Activated naive CD4-positive, alpha-beta T cell (primary cell): ENCODE data around the gene ADGRL3.
"Not testable (repeated sequence)": the region's sequence is repeated elsewhere in the genome, so short reads cannot be mapped to it uniquely, and the experiment has no call there.

Experiments used
- DNase-seq, 4 experiments: peaks; one replicate each; lab custom pipeline; 2025; lab: John Stamatoyannopoulos, UW

ADGRL3 gene

DNA sequence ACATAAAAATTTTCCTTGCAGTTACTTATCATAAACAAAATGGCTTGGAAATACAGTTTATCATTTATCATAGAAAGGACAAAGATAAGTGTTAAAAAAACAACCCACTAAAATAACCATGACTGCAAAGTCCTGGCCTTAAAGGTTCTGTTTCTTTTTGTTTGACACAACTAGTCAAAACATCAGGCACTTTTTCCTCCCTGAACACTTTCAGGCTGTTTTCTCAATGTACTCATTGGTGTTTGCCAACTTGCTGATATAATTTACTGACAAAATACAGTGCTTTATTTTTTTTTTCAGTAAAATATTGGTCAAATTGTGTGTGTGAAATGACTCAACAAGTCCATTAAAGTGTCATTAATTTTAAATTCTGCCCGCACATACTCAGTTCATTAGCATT, 156.6 kb downstream of the ADGRL3 start:
- DNase-seq = no peak

DNA sequence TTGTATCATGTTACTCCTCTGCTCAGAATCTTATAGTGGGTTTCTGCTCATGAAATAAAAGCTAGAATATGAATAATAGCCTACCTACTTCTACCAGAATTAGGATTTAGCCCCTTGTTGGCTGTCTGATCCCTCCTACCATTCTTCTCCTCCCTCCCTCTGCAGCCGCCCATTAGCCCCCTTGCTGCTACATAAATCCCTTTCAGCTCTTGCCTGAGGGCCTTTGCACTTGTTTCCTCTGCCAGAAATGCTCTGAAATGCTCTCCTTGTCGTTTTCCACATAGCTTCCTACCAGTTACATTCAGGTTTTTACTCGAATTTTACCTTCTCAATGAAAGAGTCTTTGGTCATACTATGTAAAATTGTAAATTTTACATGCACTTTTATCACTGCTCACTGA, 159.2 kb downstream of the ADGRL3 start:
- DNase-seq = no peak

DNA sequence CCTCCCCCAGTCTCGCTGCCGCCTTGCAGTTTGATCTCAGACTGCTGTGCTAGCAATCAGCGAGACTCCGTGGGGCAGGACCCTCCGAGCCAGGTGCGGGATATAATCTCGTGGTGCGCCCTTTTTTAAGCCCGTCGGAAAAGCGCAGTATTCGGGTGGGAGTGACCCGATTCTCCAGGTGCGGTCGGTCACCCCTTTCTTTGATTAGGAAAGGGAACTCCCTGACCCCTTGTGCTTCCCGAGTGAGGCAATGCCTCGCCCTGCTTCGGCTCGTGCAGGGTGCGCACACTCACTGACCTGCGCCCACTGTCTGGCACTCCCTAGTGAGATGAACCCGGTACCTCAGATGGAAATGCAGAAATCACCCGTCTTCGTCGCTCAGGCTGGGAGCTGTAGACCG, 172.7 kb downstream of the ADGRL3 start:
- not testable (repeated sequence) for DNase-seq

DNA sequence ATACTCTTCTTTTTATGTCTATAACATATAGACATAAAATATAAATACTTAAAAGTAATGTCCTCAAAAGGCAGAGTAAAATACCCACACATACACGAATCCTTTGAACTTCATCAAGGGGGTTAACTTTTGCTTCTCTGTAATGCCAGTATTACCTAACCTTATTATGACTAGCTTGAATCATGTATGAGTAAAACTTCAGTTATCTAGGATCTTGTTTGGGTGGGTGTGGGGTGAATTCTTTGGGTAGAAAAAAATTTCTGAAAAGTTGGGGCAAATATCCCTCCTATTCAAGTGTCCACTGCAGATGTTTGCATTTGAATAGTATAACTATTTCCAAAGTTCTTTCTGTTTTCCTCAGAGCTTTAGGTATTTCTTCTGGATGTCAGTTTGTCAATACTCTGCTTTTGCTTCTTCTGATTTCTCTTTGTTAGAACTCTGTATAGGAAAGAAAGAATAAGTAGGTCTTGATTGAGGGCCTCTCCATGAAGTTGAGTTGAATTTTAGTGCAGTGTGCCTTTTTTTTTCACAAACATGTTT, 173.8 kb downstream of the ADGRL3 start:
- DNase-seq = no peak

DNA sequence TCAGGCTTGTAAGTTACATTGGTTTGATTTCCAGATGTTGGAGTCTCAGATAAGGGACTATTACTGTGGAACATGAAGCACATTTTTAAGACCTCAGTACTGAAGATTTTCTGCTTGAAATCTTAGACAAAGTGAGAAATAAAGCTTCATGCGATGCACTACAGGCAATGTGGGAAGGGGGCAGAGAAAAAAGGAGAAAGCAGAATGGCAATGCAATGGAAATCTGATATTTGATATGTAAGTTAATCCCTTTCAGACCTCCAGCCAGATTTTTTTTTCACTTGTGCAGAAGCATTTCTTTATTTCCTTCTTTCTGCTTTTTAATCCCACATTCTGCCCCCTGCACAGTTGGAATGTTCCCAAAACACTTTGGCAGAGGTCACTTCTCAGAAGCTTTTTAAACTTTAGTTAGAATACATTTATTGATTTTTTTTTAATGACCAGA, 174.3 kb downstream of the ADGRL3 start:
- DNase-seq = no peak

DNA sequence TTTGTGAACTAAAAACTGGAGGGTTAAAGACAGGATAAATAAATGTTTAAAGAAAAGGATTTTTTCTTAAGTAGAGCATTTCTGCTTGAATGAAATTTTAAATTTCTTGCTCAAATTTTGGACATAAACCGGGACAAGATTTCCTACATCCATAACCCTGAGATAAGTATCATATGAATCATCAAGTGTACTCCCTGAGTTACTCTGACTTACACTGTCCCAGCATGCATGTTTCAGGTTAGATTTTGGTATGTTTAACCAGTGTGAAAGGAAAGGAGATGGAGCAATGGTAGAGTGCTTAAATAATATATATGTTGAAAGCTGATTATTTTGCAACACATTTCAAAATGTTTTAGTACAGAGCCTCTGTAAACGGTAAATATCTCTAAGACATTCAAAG, 175.2 kb downstream of the ADGRL3 start:
- no peak for DNase-seq

DNA sequence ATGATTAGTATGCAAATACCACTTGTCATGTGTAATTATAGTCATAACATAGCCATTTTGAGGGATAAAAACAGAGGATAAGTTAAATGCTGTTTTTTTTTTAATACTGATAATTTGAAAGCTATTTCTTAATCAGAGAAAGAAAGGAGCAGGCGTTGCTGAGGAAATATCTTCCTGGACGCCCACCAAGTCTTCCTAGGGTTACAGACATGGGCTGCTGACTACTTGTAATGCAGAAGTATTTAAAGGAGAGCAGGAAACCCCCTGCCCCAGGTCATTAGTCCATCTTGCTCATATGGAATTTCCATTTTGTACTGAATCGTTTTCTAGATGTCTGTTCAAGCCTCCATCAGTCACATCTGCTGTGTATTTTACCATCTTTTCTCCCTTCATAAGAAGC, 176.2 kb downstream of the ADGRL3 start:
- no peak for DNase-seq

DNA sequence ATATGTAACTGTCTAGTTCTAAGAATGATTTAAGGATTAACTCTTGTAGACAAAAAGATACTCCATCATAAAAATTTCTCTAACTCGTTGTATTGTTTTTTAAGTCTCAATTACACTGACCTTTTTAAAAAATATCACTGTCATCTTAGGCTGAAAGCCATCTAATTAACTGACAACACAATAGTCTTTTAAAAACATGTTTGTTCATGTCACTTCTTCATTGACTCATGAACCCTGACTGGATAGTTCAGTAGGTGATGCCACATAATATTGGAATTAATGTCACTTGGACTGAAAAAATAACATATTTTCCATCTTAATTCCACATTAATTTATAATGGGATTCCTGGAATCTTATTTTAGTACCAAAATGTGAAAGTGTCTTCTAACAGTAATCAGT, 179.3 kb downstream of the ADGRL3 start:
- DNase-seq = no peak

DNA sequence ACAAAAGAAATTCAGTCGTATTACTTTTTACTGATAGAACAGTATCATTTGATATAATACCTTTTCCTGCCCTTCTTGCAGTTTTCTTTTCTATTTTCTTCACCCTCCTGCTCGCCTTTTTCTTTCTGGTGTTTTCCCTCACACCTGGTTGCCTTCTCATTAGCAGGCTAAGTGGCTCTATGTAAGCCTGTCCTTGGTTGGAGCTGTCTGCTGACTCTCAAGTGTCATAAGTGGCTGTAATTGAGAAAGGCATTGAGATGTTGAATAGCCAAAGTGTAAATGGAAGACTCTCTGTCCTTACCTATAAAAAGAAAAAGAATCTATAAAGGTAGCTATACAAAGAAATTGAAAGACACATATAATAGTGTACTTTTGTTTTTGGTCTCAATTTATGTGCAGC, 180.7 kb downstream of the ADGRL3 start:
- no peak for DNase-seq

DNA sequence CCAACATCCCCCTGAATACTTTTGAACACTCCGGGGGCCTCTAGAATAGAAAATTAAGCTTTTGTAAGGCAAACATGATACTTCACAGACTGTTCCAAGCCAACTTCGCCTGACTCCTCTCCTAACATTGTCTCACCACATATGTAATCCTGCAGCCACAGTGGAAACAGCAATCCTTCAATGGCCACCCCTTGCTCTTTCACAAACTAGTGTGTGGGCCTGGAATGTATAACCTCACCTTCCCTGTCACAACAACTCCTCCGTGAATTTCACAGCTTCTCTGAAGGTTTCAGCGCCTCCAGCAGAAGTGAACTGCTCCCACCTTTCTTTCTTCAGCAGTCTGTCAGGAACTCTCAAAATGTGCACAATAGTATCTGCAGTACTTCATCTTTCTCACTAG, 185.1 kb downstream of the ADGRL3 start:
- no peak for DNase-seq

DNA sequence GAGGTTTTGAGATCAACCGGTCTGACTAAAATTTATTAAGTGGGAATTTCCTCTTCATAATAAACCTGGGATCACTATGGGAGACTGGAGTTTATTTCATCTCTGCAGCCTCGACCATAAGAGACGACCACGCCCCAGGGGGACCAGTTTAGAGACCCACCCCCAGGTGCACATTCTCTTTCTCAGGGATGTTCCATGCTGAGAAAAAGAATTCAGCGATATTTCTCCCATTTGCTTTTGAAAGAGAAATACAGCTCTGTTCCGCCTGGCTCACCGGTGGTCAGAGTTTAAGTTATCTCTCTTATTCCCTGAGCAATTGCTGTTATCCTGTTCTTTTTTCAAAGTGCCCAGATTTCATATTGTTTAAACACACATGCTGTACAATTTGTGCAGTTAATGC, 187.2 kb downstream of the ADGRL3 start:
- not testable (repeated sequence) for DNase-seq

DNA sequence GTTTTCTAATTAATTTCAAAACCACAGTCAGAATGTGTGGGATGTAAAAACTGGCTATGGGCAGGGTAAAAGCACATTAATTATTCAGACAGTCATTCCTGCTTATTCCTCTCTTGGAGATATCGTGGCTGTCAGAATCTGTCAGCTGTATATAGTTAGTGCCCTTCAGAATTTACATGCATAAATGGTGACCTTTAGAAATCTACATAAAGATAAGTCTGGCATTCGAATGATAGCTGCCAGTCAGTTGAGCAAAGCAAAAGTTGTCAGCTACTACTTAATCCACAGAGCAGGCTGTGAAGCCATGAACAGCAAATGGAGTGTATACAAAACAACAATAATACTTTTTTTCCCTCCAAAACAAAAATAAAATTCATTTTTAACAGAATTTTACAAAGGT, 189.5 kb downstream of the ADGRL3 start:
- no peak for DNase-seq

DNA sequence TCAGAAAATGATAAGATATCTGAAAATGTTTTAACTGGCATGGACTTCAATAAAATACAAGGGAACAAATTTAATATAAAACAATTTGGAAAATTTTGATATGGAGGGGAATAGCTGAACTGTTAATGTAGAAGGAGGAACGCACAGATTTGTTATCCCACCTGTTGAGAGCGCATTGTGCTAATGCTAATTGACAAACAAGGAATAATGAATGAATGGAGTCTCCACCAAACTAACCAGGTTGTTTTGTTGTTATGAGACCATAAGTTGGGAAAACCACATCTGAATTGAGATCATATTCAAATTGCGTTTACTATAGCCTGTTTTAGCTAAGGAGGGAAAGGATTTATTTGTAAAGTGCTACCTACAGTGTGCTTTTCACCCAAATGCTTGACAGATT, 195.6 kb downstream of the ADGRL3 start:
- DNase-seq = no peak

DNA sequence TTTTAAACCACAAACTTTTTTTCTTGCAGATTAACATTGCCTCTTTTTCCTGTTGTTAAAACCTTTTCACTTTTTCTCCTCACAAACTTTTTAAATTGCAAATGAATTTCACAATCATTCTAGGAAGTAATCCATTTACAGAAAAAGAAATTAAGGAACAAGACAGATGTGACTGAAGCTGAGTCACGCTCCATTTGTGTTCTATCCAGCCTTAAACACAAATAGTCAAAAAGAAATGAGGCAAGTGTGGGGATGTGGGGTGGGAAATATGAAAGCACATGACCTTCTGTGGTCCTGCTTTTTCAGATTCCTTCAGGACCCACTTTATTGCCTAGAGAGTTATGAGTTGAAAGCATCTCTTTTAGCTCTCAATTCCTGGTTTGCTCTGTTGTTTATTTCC, 197.0 kb downstream of the ADGRL3 start:
- no peak for DNase-seq

DNA sequence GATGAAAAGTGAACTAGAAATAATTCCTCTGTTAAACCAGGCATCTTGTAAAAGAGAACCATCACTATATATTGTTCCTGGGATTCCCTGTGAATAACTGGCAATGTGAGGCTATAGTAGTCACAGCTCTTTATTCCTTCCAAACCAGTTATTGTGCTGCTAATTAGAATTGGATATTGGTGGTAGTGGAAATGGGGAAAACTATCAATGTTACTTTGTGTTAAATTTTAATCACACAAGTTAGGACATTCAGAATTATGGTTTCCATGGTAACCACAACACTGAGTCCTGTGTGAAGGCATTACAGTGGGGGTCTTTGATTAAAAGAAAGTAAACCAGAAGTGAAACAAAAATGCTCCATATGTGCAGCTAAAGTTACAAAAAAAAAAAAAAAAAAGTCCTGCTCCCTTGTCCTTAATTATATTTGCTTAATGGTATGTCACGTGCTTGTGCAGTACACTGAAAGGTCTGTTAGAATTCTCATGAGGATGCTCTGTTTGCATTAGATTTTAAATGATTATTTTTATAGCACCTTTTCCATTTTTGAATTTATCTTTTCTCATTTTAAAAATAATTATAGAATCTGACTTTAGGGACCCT, 200.4 kb downstream of the ADGRL3 start:
- no peak for DNase-seq

DNA sequence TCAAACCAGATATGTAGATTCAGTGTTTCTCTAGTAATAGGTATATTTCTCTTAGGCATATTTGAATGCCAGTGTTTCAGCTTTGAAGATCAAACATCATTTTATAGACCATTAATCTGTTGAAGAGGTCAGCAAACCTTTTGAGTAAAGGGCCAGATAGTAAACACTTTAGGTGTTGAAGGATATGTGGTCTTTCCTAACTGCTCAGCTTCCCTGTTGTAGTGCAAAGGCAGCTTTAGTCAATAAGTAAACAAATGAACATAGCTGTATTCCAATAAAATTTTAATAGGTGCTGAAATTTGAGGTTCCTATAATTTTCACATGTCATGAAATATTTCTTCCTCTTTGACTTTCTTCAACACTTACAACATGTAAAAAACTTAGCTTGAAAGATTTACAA, 201.6 kb downstream of the ADGRL3 start:
- DNase-seq = no peak

DNA sequence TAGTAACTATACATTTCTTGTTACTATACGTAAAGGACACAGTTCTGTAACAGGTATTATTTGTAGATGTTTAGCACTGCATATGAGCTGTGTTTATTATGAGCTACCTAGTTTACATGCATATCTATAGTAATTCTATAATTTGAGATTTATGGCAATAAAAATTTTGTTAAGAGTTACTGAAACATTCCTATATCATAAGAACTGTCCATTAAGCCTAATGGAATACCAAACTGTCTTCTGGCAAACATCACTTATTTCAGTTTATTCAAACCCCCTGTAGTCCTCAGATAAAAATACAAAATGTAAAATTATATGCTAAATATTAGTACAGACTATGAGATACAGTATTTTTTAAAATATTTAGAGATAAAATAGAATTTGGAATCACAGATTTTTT, 205.2 kb downstream of the ADGRL3 start:
- DNase-seq = no peak

DNA sequence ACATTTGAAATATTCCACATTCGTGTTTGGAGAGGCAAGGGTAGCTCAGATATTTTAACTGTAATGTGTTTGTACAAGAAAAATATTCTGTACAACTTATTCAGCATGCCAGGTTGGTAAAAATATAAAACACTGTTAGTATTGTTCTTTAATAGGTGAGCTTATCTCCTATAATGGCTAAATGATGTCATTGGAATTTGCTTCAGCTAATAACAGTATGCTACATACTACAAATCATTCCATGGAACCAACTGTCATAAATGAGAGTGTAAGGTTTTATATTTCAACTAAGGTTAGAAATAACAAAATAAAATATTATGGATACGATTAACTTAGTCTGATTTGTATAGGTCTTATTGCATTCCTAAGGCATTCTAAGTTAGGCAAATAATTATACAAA, 206.6 kb downstream of the ADGRL3 start:
- no peak for DNase-seq

DNA sequence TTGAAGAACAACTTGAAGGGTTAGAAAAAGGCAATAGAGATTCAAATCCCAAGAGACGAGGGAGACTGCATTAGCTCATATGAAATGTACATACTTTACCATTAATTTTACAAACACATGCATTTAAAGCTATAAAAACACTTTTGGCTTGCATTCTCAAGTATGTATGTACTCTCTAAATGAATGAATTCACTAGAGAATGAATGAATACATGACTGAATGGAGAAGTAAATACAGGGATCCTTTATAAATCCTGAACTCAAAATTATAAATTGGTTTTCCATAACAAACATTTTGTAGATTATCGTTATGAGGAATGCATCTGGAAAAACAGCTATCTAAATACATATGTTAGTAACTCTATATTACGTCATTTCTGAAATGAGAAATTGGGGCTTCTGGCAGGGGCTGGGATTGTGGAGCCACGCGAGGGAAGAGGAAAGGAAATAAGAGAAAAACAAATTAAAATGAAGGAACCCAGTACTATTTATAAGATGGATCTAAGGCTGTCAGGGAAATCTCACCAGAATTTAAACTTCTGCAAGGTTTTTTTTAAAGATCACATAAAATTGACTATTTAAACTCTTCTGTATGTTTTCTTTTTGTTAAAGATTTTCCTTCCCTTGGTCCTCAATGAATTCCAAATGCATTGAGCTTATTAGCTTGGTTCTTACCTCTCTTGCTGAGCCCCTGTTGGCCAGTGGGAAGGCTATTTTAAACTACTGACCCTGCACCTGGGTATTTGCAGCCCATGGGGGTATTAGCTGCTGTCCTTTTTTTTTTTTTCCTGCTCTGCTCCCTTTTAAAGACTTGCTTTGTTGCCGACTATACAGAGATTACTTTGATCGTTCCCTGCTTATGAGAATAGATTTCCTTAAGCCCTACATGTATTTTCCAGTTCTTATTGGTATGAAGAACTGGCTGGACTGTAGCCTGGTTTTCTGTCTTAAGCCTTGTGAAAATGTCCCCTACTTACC, 207.8 kb downstream of the ADGRL3 start:
- no peak for DNase-seq

DNA sequence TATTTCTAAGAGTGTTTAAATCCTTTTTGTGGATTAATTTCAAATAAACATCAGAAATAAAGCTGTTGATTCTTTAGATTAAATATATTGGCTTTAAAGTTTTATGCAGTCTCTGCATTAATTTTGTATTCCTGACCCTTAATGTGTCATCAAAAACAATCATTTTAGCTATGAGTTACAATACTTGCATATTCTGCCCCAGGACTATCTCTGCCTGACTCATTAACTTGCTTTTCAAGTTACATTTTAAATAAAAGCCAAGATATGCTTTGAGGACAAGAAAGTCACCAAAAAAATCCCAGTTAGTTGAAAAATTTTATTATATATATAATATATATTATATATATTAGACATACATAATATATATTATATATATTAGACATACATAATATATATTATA, 208.7 kb downstream of the ADGRL3 start:
- no peak for DNase-seq

DNA sequence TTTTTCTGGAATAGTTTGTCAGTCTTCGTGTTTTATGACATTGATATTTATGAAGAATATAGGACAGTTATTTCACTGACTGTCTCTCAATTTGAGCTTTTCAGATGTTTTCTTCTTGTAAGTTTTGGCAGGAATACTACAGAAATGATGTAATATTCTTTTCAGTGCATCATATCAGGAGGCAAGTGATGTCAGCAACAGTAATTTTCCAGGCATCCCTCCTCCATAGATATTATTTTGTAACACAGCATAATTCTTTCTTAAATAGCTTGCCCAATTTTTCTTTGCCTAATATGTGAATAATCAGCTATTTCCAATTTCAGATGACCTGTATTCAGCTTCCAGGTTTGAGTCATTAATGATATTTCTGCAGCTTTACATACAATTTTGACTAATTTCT, 211.1 kb downstream of the ADGRL3 start:
- no peak for DNase-seq

DNA sequence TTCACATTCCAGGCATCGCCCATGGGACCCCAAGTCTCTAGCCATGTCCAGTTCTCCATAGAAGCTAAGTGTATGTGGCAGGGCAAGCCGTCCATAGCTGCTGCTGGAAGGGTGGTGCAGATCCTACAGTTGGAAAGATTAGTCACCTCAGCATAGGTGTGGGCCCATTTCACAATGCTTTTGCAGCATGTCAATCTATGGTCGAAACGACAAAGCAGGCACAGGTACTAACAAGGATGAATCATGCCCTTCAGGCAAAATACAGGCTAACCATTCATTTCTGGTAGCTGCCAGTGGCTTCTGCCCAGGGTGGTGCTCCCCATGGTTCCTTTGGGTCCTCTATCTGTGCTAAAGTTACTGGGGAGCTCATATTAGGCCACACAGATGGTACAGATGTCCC, 225.2 kb downstream of the ADGRL3 start:
- DNase-seq = no peak

DNA sequence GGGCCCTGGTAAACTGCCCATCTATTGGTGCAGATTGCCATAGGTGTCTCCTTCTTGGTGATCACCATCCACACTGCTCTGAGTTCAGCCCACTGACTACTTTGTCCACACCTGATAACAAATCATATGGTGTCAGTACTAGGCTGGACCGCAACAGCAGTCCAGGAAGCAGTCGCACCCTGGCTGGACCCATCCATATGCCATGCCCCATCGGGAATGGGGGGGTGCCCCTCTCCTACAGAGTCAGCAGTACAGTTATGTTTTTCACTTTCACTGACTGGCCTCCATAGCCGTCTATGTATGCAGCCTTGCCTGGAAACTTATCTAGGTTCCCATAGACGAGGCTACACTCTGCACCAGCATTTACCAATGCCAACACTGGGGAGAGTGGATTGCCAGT, 226.1 kb downstream of the ADGRL3 start:
- no peak for DNase-seq
